Raji (cell line): ENCODE data around the gene CACNG5.

ENCODE experiments used
- POLR2A ChIP-seq: IDR thresholded peaks from 2 replicates; pipeline ENCODE4 v1.6.1; 2011; ENCODE audit warnings: low read depth, low read length, control low read depth; ENCODE audit not compliant: insufficient read depth

Gene CACNG5

DNA sequence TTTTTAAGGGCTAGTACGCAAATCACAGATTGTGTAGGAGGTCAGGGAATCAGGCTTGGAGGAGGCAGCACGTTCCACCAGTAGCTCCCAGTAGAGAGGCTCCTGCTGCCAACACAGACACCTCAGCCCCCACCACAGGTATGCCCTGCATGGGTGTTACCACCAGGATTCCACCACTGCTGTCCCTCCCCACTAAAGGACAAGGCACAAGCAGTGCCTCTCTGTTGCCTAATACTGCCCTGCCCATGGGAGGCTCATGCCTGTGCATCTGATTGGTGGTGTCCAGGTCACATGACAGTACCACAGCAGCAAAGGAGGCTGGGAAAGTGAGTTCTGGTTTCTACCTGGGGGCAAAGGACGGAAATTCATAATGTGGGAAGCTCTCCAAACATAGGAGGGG, 96.0 kb downstream of the CACNG5 start:
- TF ChIP-seq POLR2A: no peak

DNA sequence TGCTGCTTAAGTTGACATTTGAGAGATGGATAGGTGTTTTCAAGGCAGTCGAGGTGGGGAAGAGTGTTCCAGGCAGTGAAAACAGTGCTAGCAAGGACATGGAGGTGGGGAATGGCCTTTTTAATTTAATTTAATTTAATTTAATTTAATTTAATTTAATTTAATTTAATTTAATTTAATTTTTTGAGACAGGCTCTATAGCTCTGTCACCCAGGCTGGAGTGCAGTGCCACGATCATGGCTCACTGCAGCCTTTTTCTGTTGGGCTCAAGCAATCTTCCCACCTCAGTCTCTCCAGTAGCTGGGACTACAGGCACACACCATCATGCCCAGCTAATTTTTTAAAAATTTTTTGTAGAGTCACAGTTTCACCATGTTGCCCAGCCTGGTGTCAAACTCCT, 97.4 kb downstream of the CACNG5 start:
- no peak for TF ChIP-seq POLR2A

DNA sequence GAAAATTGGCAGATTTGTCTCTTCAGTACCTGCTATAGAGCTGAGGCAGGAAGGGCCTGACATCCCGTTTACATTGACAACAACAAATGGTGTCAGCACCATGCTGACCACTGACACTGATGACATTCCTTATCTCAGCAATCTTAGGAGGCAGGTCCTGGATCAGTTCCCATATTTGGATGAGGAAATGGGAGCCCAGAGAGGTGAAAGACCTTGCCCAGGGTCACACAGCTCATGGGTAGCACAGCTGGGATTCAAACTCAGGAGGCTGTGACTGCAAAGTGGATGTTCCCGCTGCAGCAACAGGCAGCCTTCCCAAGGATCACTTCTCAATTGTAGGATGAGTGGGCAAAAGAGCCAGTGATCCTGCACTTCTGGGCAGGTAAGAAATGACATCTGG, 99.1 kb downstream of the CACNG5 start:
- no peak for TF ChIP-seq POLR2A
